ENCODE data around the gene KRI1. TPM values are rescaled to one million over a fixed set of nuclear protein-coding genes. Genes with fewer than 3 reads are reported as not detected.

KRI1 gene
- total and polyA plus RNA-seq, 2 of the 8 experiments (the other 6 are each of a cell fraction or from before 2014, with no cell fraction given), result 14.2 to 45.2 TPM

- Histone ChIP-seq H2BK12ac (ENCODE audit: low read depth, low read length) (no peak overlapping the region), H3K36me3 (ENCODE audit: control insufficient read depth in 2 of 4, insufficient read depth in 4 of 4, low read length in 3 of 4) (peaks cover 12 to 38% (median 29%) of the 10 kb centered on the region in 4 experiments), H4K5ac (ENCODE audit: insufficient read length, low read depth, low read length) (no peak overlapping the region), H4K8ac (ENCODE audit: extremely low read depth, insufficient read depth, low read length) (no peak overlapping the region), H3K4me1 (replicated peaks in 1 of 4; ENCODE audit: control insufficient read depth in 3 of 4, insufficient read depth in 4 of 4, low read length in 3 of 4) (no peaks in the 10 kb centered on the region; a peak in 1 of 7 replicates), H3K79me2 (ENCODE audit: control insufficient read depth in 1 of 2, insufficient read depth in 2 of 2, low read length in 2 of 2) (no peaks in the 10 kb centered on the region; a peak in 1 of 4 replicates), H3K18ac (ENCODE audit: extremely low read depth, low read length) (no peak overlapping the region), H3K4ac (replicated peaks; ENCODE audit: insufficient read length, low read depth, low read length) (no peak overlapping the region), H2BK15ac (ENCODE audit: low read length) (no peak overlapping the region), H2BK5ac (ENCODE audit: low read depth, low read length) (no peak overlapping the region), H3K14ac (ENCODE audit: insufficient read length) (no peak overlapping the region), H3K9me3 (ENCODE audit: insufficient read depth in 2 of 2, low read depth in 1 of 2, low read length in 1 of 2) (no peaks in the 10 kb centered on the region), H3K23ac (ENCODE audit: insufficient read length) (no peak overlapping the region), H3K27ac (ENCODE audit: low read depth, low read length) (no peak overlapping the region), H3K27me3 (replicated peaks in 1 of 4; ENCODE audit: control insufficient read depth in 3 of 4, extremely low read depth in 1 of 4, insufficient read depth in 3 of 4, low read length in 3 of 4) (no peaks in the 10 kb centered on the region), H2BK120ac (replicated peaks; ENCODE audit: low read depth, low read length) (no peak overlapping the region), H3K79me1 (ENCODE audit: low read depth, low read length) (peaks cover 3% of the 10 kb centered on the region; the same call in 1 of the 2 replicates), H4K20me1 (replicated peaks in 1 of 2; ENCODE audit: control insufficient read depth in 1 of 2, insufficient read depth in 2 of 2, low read length in 2 of 2) (peaks cover 2 to 6% of the 10 kb centered on the region in 2 experiments), H3K9ac (replicated peaks in 1 of 4; ENCODE audit: extremely low read depth in 1 of 4, low read depth in 3 of 4, low read length in 3 of 4) (no peak overlapping the region), H3K56ac (replicated peaks; ENCODE audit: insufficient read length, low read depth, low read length) (no peak overlapping the region), H4K91ac (replicated peaks; ENCODE audit: insufficient read length, low read length) (no peak overlapping the region), H2AK5ac (ENCODE audit: low read depth, low read length) (no peak overlapping the region), H3K4me2 (ENCODE audit: insufficient read depth in 1 of 2, low read depth in 2 of 2, low read length in 2 of 2) (no peak overlapping the region), H3K23me2 (ENCODE audit: low read depth, low read length) (no peaks in the 10 kb centered on the region), H2BK20ac (ENCODE audit: low read length) (no peak overlapping the region), H2AFZ (ENCODE audit: low read length) (no peak overlapping the region), H3K4me3 (ENCODE audit: extremely low read depth in 1 of 4, insufficient read depth in 2 of 4, low read depth in 3 of 4, low read length in 4 of 4) (no peak overlapping the region)
- ChIA-PET CTCF (ENCODE audit: partially characterized antibody) (interaction anchor here (0.6 to 8.7 kb wide), 59 partner anchors 8 to 607 kb away, joined by 3 to 267 read pairs (median 7); partner anchors contain the start of genes DNM2, QTRT1 and SLC44A2), POLR2A (ENCODE audit: partially characterized antibody) (interaction anchor here (0.6 to 6.8 kb wide), 27 partner anchors 8 to 607 kb away, joined by 3 to 33 read pairs (median 5); partner anchors contain the start of genes QTRT1 and SLC44A2)
- DNase-seq (ENCODE audit: low read depth in 1 of 2, low spot score in 2 of 2) (peak; percentile 90 to 94), FAIRE-seq (peak; percentile 85)
- WGBS, 2 experiments (ENCODE audit: extremely low coverage in 1 of 2, insufficient coverage in 1 of 2, insufficient read length in 1 of 2, insufficient replicate concordance in 2 of 2, low coverage in 1 of 2, low lambda C conversion rate in 2 of 2, missing lambda C conversion rate in 1 of 2), result 64% methylated on average over 31 of the region's 31 CpGs; no CpG with 5 or more reads in 1 of the 2 experiments
- no peak for TF ChIP-seq SUZ12 (IDR thresholded peaks at IDR 0.05; ENCODE audit: low read length)
- no peak for TF ChIP-seq RBBP5 (IDR thresholded peaks at IDR 0.05; ENCODE audit: borderline replicate concordance, low read depth, low read length)
- TF ChIP-seq SIN3A (conservative IDR thresholded peaks at IDR 0.05 in 1 of 2, IDR thresholded peaks at IDR 0.05 in 1 of 2; ENCODE audit: low read depth in 1 of 2, low read length in 2 of 2), result peak; percentile 33 to 87; a peak in 2 of 4 replicates
- TF ChIP-seq NANOG (IDR thresholded peaks at IDR 0.05; ENCODE audit: insufficient read depth, low read depth, low read length, poor library complexity, severe bottlenecking), result peak; percentile 26
- peak; percentile 96 to 97 for TF ChIP-seq RAD21 (IDR thresholded peaks at IDR 0.05 in 1 of 2, conservative IDR thresholded peaks at IDR 0.05 in 1 of 2; ENCODE audit: low read depth in 2 of 2, low read length in 2 of 2)
- TF ChIP-seq E2F6 (IDR thresholded peaks at IDR 0.05), result peak; percentile 62
- peak; percentile 66; the same call in 1 of the 2 replicates for TF ChIP-seq ATF3 (IDR thresholded peaks at IDR 0.05; ENCODE audit: insufficient read depth, low read depth, low read length)
- TF ChIP-seq ZNF274 (IDR thresholded peaks at IDR 0.05; ENCODE audit: borderline replicate concordance, extremely low read depth, low read length), result no peak
- TF ChIP-seq TAF1 (IDR thresholded peaks at IDR 0.05; ENCODE audit: low read depth, low read length), result 0 out of 2 replicates have a peak, but pooled peaks have one; percentile 30
Measured at GRCh38 chr19:10580979-10581631, 15.3 kb upstream of the KRI1 start.
